MM.1S (cell line): ENCODE data around the gene CLDN6.
A peak's percentile ranks its signal among the peaks of the same experiment; 100 is the strongest.

ENCODE experiments used
- DNase-seq: peaks from one replicate; pipeline ENCODE4 v3.0.0-alpha.2; 2015
- H2AFZ ChIP-seq: fragments of 300-600 bp; sonication (generic); 2 replicates; pipeline ENCODE4 v1.6.0; 2016; ENCODE audit warnings: antibody characterized with exemption, low read length
- H3F3A ChIP-seq: fragments of 300-600 bp; sonication (generic); 2 replicates; pipeline ENCODE4 v1.6.1; 2016; ENCODE audit warnings: mild to moderate bottlenecking, antibody characterized with exemption, low read length, moderate library complexity, mixed read lengths; ENCODE audit not compliant: insufficient read depth
- H3K27ac ChIP-seq: fragments of 300-600 bp; sonication (generic); 2 replicates; pipeline ENCODE4 v1.5.1; 2016; ENCODE audit warnings: mild to moderate bottlenecking, low read length
- H3K27me3 ChIP-seq: fragments of 300-600 bp; sonication (generic); replicated peaks from 2 replicates; pipeline ENCODE4 v1.6.0; 2016; ENCODE audit warnings: low read length; ENCODE audit not compliant: insufficient read depth
- H3K36me3 ChIP-seq: fragments of 300-600 bp; sonication (generic); replicated peaks from 2 replicates; pipeline ENCODE4 v1.6.1; 2016; ENCODE audit warnings: mild to moderate bottlenecking, low read length, mixed read lengths; ENCODE audit not compliant: insufficient read depth
- H3K4me1 ChIP-seq: fragments of 300-600 bp; sonication (generic); 2 replicates; pipeline ENCODE4 v1.6.1; 2016; ENCODE audit warnings: low read length, mixed read lengths
- H3K4me2 ChIP-seq: fragments of 300-600 bp; sonication (generic); 2 replicates; pipeline ENCODE4 v1.6.0; 2016; ENCODE audit warnings: low read depth, low read length
- H3K4me3 ChIP-seq: fragments of 300-600 bp; sonication (generic); 2 replicates; pipeline ENCODE4 v1.5.1; 2016; ENCODE audit warnings: low read length, mixed read lengths
- H3K79me2 ChIP-seq: fragments of 300-600 bp; sonication (generic); 2 replicates; pipeline ENCODE4 v1.6.1; 2016; ENCODE audit warnings: mixed run types, low read length, mixed read lengths
- H3K9ac ChIP-seq: fragments of 300-600 bp; sonication (generic); 2 replicates; pipeline ENCODE4 v1.6.1; 2016; ENCODE audit warnings: low read length, mixed read lengths
- H3K9me2 ChIP-seq: fragments of 300-600 bp; sonication (generic); replicated peaks from 2 replicates; pipeline ENCODE4 v1.6.1; 2016; ENCODE audit warnings: mild to moderate bottlenecking, low read length, mixed read lengths; ENCODE audit not compliant: insufficient read depth
- H3K9me3 ChIP-seq: fragments of 300-600 bp; sonication (generic); replicated peaks from 2 replicates; pipeline ENCODE4 v1.6.1; 2016; ENCODE audit warnings: mild to moderate bottlenecking, low read length, mixed read lengths; ENCODE audit not compliant: insufficient read depth
- H4K20me1 ChIP-seq: fragments of 300-600 bp; sonication (generic); 2 replicates; pipeline ENCODE4 v1.6.1; 2016; ENCODE audit warnings: mild to moderate bottlenecking, low read length, moderate library complexity, mixed read lengths; ENCODE audit not compliant: insufficient read depth
- CTCF ChIP-seq: fragments of 300-600 bp; sonication (generic); IDR thresholded peaks from 2 replicates; pipeline ENCODE4 v1.5.1; 2016; ENCODE audit warnings: antibody characterized with exemption, low read length, mixed read lengths
- EZH2 ChIP-seq: fragments of 300-600 bp; sonication (generic); optimal IDR thresholded peaks from 2 replicates; pipeline ENCODE3; 2017; ENCODE audit warnings: low read depth, mild to moderate bottlenecking, antibody characterized with exemption, low read length, mixed read lengths
- EZH2phosphoT487 ChIP-seq: fragments of 300-600 bp; sonication (generic); IDR thresholded peaks from 2 replicates; pipeline ENCODE4 v1.6.1; 2018; ENCODE audit warnings: antibody characterized with exemption, low read length

The CLDN6 gene

GRCh38 chr16:3019594-3020246 lies 1.7 kb upstream of the CLDN6 start:
- Histone ChIP-seq H3F3A (0 out of 2 replicates have a peak, but pooled peaks cover 7% of the 10 kb centered on the region), H3K36me3 (no peaks in the 10 kb centered on the region), H3K27ac (no peak overlapping the region), H3K4me2 (peak overlapping the region; percentile 91; the same call in 1 of the 2 replicates), H4K20me1 (no peaks in the 10 kb centered on the region), H3K4me3 (peak overlapping the region; percentile 66), H3K9me3 (no peaks in the 10 kb centered on the region), H3K9me2 (no peaks in the 10 kb centered on the region), H3K4me1 (0 out of 2 replicates have a peak, but pooled peaks cover 4% of the 10 kb centered on the region), H3K27me3 (peaks cover 41% of the 10 kb centered on the region), H2AFZ (peak overlapping the region; percentile 80), H3K79me2 (no peaks in the 10 kb centered on the region), H3K9ac (0 out of 2 replicates have a peak overlapping the region, but pooled peaks have one; percentile 6)
- no peak for DNase-seq
- TF ChIP-seq EZH2 (no peak), EZH2phosphoT487 (no peak), CTCF (no peak)

- Histone ChIP-seq H3K4me3 (no peak overlapping the region), H3K36me3 (no peaks in the 10 kb centered on the region), H4K20me1 (no peaks in the 10 kb centered on the region), H3K27me3 (peaks cover 64% of the 10 kb centered on the region), H3K9ac (no peak overlapping the region), H3K9me2 (no peaks in the 10 kb centered on the region), H2AFZ (no peak overlapping the region), H3K4me1 (0 out of 2 replicates have a peak, but pooled peaks cover 4% of the 10 kb centered on the region), H3K9me3 (no peaks in the 10 kb centered on the region), H3K4me2 (no peak overlapping the region), H3K27ac (no peak overlapping the region), H3K79me2 (no peaks in the 10 kb centered on the region), H3F3A (0 out of 2 replicates have a peak, but pooled peaks cover under 1% of the 10 kb centered on the region)
- TF ChIP-seq CTCF: no peak
- no peak for TF ChIP-seq EZH2phosphoT487
- no peak for TF ChIP-seq EZH2
- no peak for DNase-seq
Measured at GRCh38 chr16:3017344-3017743, 639 bp downstream of the CLDN6 start.

GRCh38 chr16:3015865-3016521 lies 2.0 kb downstream of the CLDN6 start:
- TF ChIP-seq CTCF (no peak), EZH2 (no peak), EZH2phosphoT487 (no peak)
- H3K4me3 ChIP-seq: no peak overlapping the region
- H3K4me2 ChIP-seq: no peak overlapping the region
- no peaks in the 10 kb centered on the region for H3F3A ChIP-seq
- H4K20me1 ChIP-seq: no peaks in the 10 kb centered on the region
- H3K27me3 ChIP-seq: peaks cover 78% of the 10 kb centered on the region
- no peak overlapping the region for H3K9ac ChIP-seq
- H3K9me3 ChIP-seq: no peaks in the 10 kb centered on the region
- DNase-seq: no peak
- H3K4me1 ChIP-seq: 0 out of 2 replicates have a peak, but pooled peaks cover 10% of the 10 kb centered on the region
- H2AFZ ChIP-seq: no peak overlapping the region
- no peak overlapping the region for H3K27ac ChIP-seq
- H3K36me3 ChIP-seq: no peaks in the 10 kb centered on the region
- no peaks in the 10 kb centered on the region for H3K79me2 ChIP-seq
- H3K9me2 ChIP-seq: no peaks in the 10 kb centered on the region
